H1 (cell line): Measurements from ENCODE around the gene CDR2L. TPM values are rescaled to one million over a fixed set of nuclear protein-coding genes. Genes with fewer than 3 reads are reported as not detected.

ENCODE experiments used
- CTCF ChIA-PET: fragments of 300-600 bp; sonication (Branson Sonifier 250); formaldehyde crosslinking; loops from one replicate; lab custom pipeline; 2021; ENCODE audit not compliant: partially characterized antibody; lab: Charles Lee
- POLR2A ChIA-PET: fragments of 300-600 bp; sonication (Branson Sonifier 250); formaldehyde crosslinking; loops from one replicate; lab custom pipeline; 2021; ENCODE audit warnings: inconsistent platforms; ENCODE audit not compliant: partially characterized antibody; lab: Charles Lee
- DNase-seq, 2 experiments: peaks; one replicate each; pipeline versions ENCODE4 v3.0.0 to v3.0.0-alpha.2; 2010 to 2022; ENCODE audit warnings: low spot score in 2 of 2, low read depth in 1 of 2, mixed read lengths in 1 of 2
- FAIRE-seq: peaks from 2 replicates; lab custom pipeline; 2011; peaks lifted over from hg19 to GRCh38; lab: Jason Lieb, UNC
- H2AFZ ChIP-seq: 2 replicates; pipeline ENCODE4 v1.8.1; 2012; ENCODE audit warnings: low read length, inconsistent platforms
- H2AK5ac ChIP-seq: 2 replicates; pipeline ENCODE4 v1.6.1; 2013; ENCODE audit warnings: low read depth, low read length
- H2BK120ac ChIP-seq: replicated peaks from 2 replicates; pipeline ENCODE3; 2013; ENCODE audit warnings: low read depth, low read length, inconsistent platforms
- H2BK12ac ChIP-seq: 2 replicates; pipeline ENCODE4 v1.6.1; 2013; ENCODE audit warnings: low read depth, low read length
- H2BK15ac ChIP-seq: 2 replicates; pipeline ENCODE4 v1.6.1; 2013; ENCODE audit warnings: low read length
- H2BK20ac ChIP-seq: 2 replicates; pipeline ENCODE4 v1.6.1; 2013; ENCODE audit warnings: low read length
- H2BK5ac ChIP-seq: 2 replicates; pipeline ENCODE4 v1.6.1; 2013; ENCODE audit warnings: low read depth, low read length
- H3K14ac ChIP-seq: 2 replicates; pipeline ENCODE4 v1.6.1; 2013; ENCODE audit warnings: inconsistent platforms; ENCODE audit not compliant: insufficient read length
- H3K18ac ChIP-seq: 2 replicates; pipeline ENCODE4 v1.6.1; 2013; ENCODE audit warnings: low read length; ENCODE audit errors: extremely low read depth
- H3K23ac ChIP-seq: 2 replicates; pipeline ENCODE4 v1.6.1; 2013; ENCODE audit warnings: inconsistent platforms; ENCODE audit not compliant: insufficient read length
- H3K23me2 ChIP-seq: 2 replicates; pipeline ENCODE4 v1.6.1; 2013; ENCODE audit warnings: low read depth, low read length
- H3K27ac ChIP-seq: 2 replicates; pipeline ENCODE4 v1.6.1; 2011; ENCODE audit warnings: low read depth, low read length, inconsistent platforms
- H3K27me3 ChIP-seq, 4 experiments: replicated peaks in 1 of 4; 1 replicate in 1 of 4; 2 replicates in 3 of 4; pipeline versions ENCODE4 v1.6.1 to v1.8.1; 2011 to 2013; ENCODE audit warnings: low read length in 3 of 4, mild to moderate bottlenecking in 3 of 4, inconsistent platforms in 2 of 4, mixed read lengths in 2 of 4, moderate library complexity in 1 of 4; ENCODE audit not compliant: control insufficient read depth in 3 of 4, insufficient read depth in 3 of 4; ENCODE audit errors: extremely low read depth in 1 of 4
- H3K36me3 ChIP-seq, 4 experiments: 2 replicates each; pipeline versions ENCODE4 v1.6.1 to v1.8.1; 2011 to 2013; ENCODE audit warnings: mild to moderate bottlenecking in 4 of 4, low read length in 3 of 4, moderate library complexity in 2 of 4, control low read depth in 1 of 4, inconsistent platforms in 1 of 4; ENCODE audit not compliant: insufficient read depth in 4 of 4, control insufficient read depth in 2 of 4
- H3K4ac ChIP-seq: replicated peaks from 2 replicates; pipeline ENCODE3; 2013; ENCODE audit warnings: low read length, low read depth, mixed read lengths, inconsistent platforms; ENCODE audit not compliant: insufficient read length
- H3K4me1 ChIP-seq, 4 experiments: replicated peaks in 1 of 4; 1 replicate in 1 of 4; 2 replicates in 3 of 4; pipeline versions ENCODE4 v1.6.1 to v1.8.1; 2011 to 2013; ENCODE audit warnings: low read length in 3 of 4, inconsistent platforms in 2 of 4, mixed read lengths in 1 of 4; ENCODE audit not compliant: insufficient read depth in 4 of 4, control insufficient read depth in 3 of 4
- H3K4me2 ChIP-seq, 2 experiments: 2 replicates each; pipeline versions ENCODE4 v1.6.1 to v1.8.1; 2011 to 2013; ENCODE audit warnings: low read depth in 2 of 2, low read length in 2 of 2, control low read depth in 1 of 2, inconsistent platforms in 1 of 2, mild to moderate bottlenecking in 1 of 2; ENCODE audit not compliant: insufficient read depth in 1 of 2
- H3K4me3 ChIP-seq, 4 experiments: fragments of 200-600, 300-600 bp in 1 of 4; sonication (generic), shearing (Covaris generic), sonication (Bioruptor Twin) in 1 of 4; 2 replicates each; pipeline versions ENCODE4 v1.5.1 to v1.8.1; 2011 to 2016; ENCODE audit warnings: low read length in 4 of 4, low read depth in 3 of 4, control low read depth in 2 of 4, inconsistent platforms in 2 of 4, mild to moderate bottlenecking in 2 of 4, mixed read lengths in 1 of 4, moderate library complexity in 1 of 4; ENCODE audit not compliant: insufficient read depth in 2 of 4; ENCODE audit errors: extremely low read depth in 1 of 4
- H3K56ac ChIP-seq: replicated peaks from 2 replicates; pipeline ENCODE3; 2013; ENCODE audit warnings: low read depth, mild to moderate bottlenecking, mixed read lengths, low read length, inconsistent platforms; ENCODE audit not compliant: insufficient read length
- H3K79me1 ChIP-seq: 2 replicates; pipeline ENCODE4 v1.6.1; 2013; ENCODE audit warnings: low read depth, low read length, control low read depth
- H3K79me2 ChIP-seq, 2 experiments: 2 replicates each; pipeline versions ENCODE4 v1.6.1 to v1.8.1; 2012 to 2013; ENCODE audit warnings: low read length in 2 of 2, mild to moderate bottlenecking in 2 of 2, inconsistent platforms in 1 of 2; ENCODE audit not compliant: insufficient read depth in 2 of 2, control insufficient read depth in 1 of 2
- H3K9ac ChIP-seq, 4 experiments: replicated peaks in 1 of 4; 1 replicate in 1 of 4; 2 replicates in 3 of 4; pipeline versions ENCODE4 v1.6.1 to v1.8.1; 2011 to 2013; ENCODE audit warnings: low read depth in 3 of 4, low read length in 3 of 4, control low read depth in 2 of 4, mild to moderate bottlenecking in 2 of 4, moderate library complexity in 2 of 4, inconsistent platforms in 1 of 4; ENCODE audit errors: extremely low read depth in 1 of 4
- H3K9me3 ChIP-seq, 2 experiments: 2 replicates each; pipeline versions ENCODE4 v1.6.1 to v1.8.1; 2012 to 2013; ENCODE audit warnings: mild to moderate bottlenecking in 2 of 2, moderate library complexity in 2 of 2, control low read depth in 1 of 2, inconsistent platforms in 1 of 2, low read depth in 1 of 2, low read length in 1 of 2, mixed read lengths in 1 of 2; ENCODE audit not compliant: insufficient read depth in 2 of 2
- H4K20me1 ChIP-seq, 2 experiments: replicated peaks in 1 of 2; 2 replicates each; pipeline versions ENCODE3 to v1.8.1; 2011 to 2013; ENCODE audit warnings: inconsistent platforms in 2 of 2, low read length in 2 of 2, mild to moderate bottlenecking in 1 of 2; ENCODE audit not compliant: insufficient read depth in 2 of 2, control insufficient read depth in 1 of 2
- H4K5ac ChIP-seq: 2 replicates; pipeline ENCODE4 v1.6.1; 2013; ENCODE audit warnings: low read length, low read depth, mixed read lengths, inconsistent platforms; ENCODE audit not compliant: insufficient read length
- H4K8ac ChIP-seq: 2 replicates; pipeline ENCODE4 v1.8.0; 2013; ENCODE audit warnings: mild to moderate bottlenecking, moderate library complexity, low read length, inconsistent platforms; ENCODE audit not compliant: insufficient read depth; ENCODE audit errors: extremely low read depth
- H4K91ac ChIP-seq: replicated peaks from 2 replicates; pipeline ENCODE3; 2013; ENCODE audit warnings: low read length, mixed read lengths, inconsistent platforms; ENCODE audit not compliant: insufficient read length
- ASH2L ChIP-seq: fragments of 200-600, 300-600 bp; sonication (generic); IDR thresholded peaks from one replicate; pipeline ENCODE4 v1.7.1; 2017; ENCODE audit warnings: low read length
- ATF3 ChIP-seq: IDR thresholded peaks from 2 replicates; pipeline ENCODE4 v1.6.1; 2011; ENCODE audit warnings: low read depth, mild to moderate bottlenecking, low read length; ENCODE audit not compliant: insufficient read depth
- BCL11A ChIP-seq, 2 experiments: IDR thresholded peaks; one replicate each; pipeline ENCODE4 v1.6.1; 2011; ENCODE audit warnings: low read depth in 2 of 2, low read length in 2 of 2, mild to moderate bottlenecking in 2 of 2
- BRCA1 ChIP-seq: IDR thresholded peaks from 2 replicates; pipeline ENCODE4 v1.6.1; 2012; ENCODE audit warnings: low read depth, low read length, improper control_type of control experiment
- CTBP2 ChIP-seq: IDR thresholded peaks from 2 replicates; pipeline ENCODE4 v1.7.0; 2011; ENCODE audit warnings: borderline replicate concordance, mild to moderate bottlenecking, moderate library complexity, mixed read lengths, low read length; ENCODE audit not compliant: insufficient read depth, insufficient read length
- EP300 ChIP-seq, 2 experiments: IDR thresholded peaks; 1 replicate in 1 of 2; 2 replicates in 1 of 2; pipeline ENCODE4 v1.6.1; 2011 to 2012; ENCODE audit warnings: low read depth in 2 of 2, low read length in 2 of 2, mild to moderate bottlenecking in 2 of 2, borderline replicate concordance in 1 of 2, inconsistent platforms in 1 of 2, moderate library complexity in 1 of 2
- EZH2 ChIP-seq: fragments of 200-600 bp; sonication (generic); IDR thresholded peaks from 2 replicates; pipeline ENCODE4 v1.7.1; 2012; ENCODE audit warnings: low read depth, mild to moderate bottlenecking, moderate library complexity, low read length, inconsistent platforms; ENCODE audit not compliant: severe bottlenecking
- GTF2F1 ChIP-seq: IDR thresholded peaks from 2 replicates; pipeline ENCODE4 v1.6.1; 2012; ENCODE audit warnings: low read depth, low read length, improper control_type of control experiment, borderline replicate concordance
- RNF2 ChIP-seq: fragments of 200-900, 300-1000 bp; sonication (generic); IDR thresholded peaks from 2 replicates; pipeline ENCODE4 v1.7.1; 2016; ENCODE audit warnings: borderline replicate concordance, low read depth, mild to moderate bottlenecking, antibody characterized with exemption, low read length; ENCODE audit not compliant: poor library complexity, severe bottlenecking; ENCODE audit errors: missing control alignments
- SAP30 ChIP-seq: fragments of 300-600 bp; sonication (generic); IDR thresholded peaks from 2 replicates; pipeline ENCODE4 v1.7.1; 2012; ENCODE audit warnings: low read length, moderate library complexity, mild to moderate bottlenecking, inconsistent platforms; ENCODE audit not compliant: insufficient read depth, insufficient replicate concordance
- SIN3A ChIP-seq, 2 experiments: IDR thresholded peaks in 1 of 2; conservative IDR thresholded peaks in 1 of 2; 2 replicates each; pipeline ENCODE4 v1.6.1; 2011 to 2012; ENCODE audit warnings: low read length in 2 of 2, improper control_type of control experiment in 1 of 2, low read depth in 1 of 2, mild to moderate bottlenecking in 1 of 2
- SIX5 ChIP-seq: IDR thresholded peaks from 2 replicates; pipeline ENCODE4 v1.6.1; 2011; ENCODE audit warnings: mild to moderate bottlenecking, low read depth, low read length
- polyA plus RNA-seq, 7 experiments: library from polyadenylated mRNA; depleted of rRNA in 3 of 7; stranded (reverse) in 5 of 7; unstranded in 2 of 7; fragments of >200 nt in 5 of 7; fragments of 200-250 nt in 2 of 7; gene quantifications; 1 replicate in 5 of 7; 2 replicates in 1 of 7; 4 replicates in 1 of 7; pipeline versions ENCODE4 v1.2.1 to v1.2.3, GENCODE V29; 2011 to 2013; ENCODE audit warnings: missing spikeins in 2 of 7, mixed read lengths in 2 of 7
- total RNA-seq: library from RNA; stranded (reverse); fragmentation: NEBNext Ultra II Directional; extraction: Animal tissue kit (Norgen Biotek cat#: 25700); gene quantifications from 2 replicates; pipeline ENCODE4 v1.2.1, GENCODE V29; 2021

CDR2L gene
- total and polyA plus RNA-seq, 2 of the 8 experiments (the other 6 are each of a cell fraction or from before 2014, with no cell fraction given): 20.4 to 38.1 TPM

- H4K91ac ChIP-seq: no peak overlapping the region
- H3K18ac ChIP-seq: no peak overlapping the region
- H2BK12ac ChIP-seq: no peak overlapping the region
- no peak overlapping the region for H3K4me3 ChIP-seq
- no peaks in the 10 kb centered on the region; the same call in 1 of the 2 replicates for H3K23me2 ChIP-seq
- no peak overlapping the region for H3K23ac ChIP-seq
- H3K4me1 ChIP-seq: peaks cover 0 to 8% (median 1%) of the 10 kb centered on the region in 4 experiments; a peak in 3 of 7 replicates
- H2AK5ac ChIP-seq: no peak overlapping the region
- FAIRE-seq (no peak), DNase-seq (no peak)
- H3K79me2 ChIP-seq: peaks cover 8 to 32% of the 10 kb centered on the region in 2 experiments
- ChIA-PET POLR2A (interaction anchor here (1.2 to 4.8 kb wide), 4 partner anchors 10 to 55 kb away, joined by 4 to 20 read pairs (median 6); partner anchors contain the start of gene MRPL58), CTCF (interaction anchor here (0.7 to 2.1 kb wide), 6 partner anchors 10 to 238 kb away, joined by 3 to 5 read pairs (median 3); no protein-coding TSS in a partner anchor)
- H2BK15ac ChIP-seq: no peak overlapping the region
- no peak overlapping the region for H3K56ac ChIP-seq
- H2BK120ac ChIP-seq: no peak overlapping the region
- no peak overlapping the region for H3K27ac ChIP-seq
- no peaks in the 10 kb centered on the region for H3K27me3 ChIP-seq
- H3K9ac ChIP-seq: no peak overlapping the region
- peaks cover 4 to 5% of the 10 kb centered on the region in 2 experiments for H4K20me1 ChIP-seq
- H2AFZ ChIP-seq: no peak overlapping the region
- H2BK5ac ChIP-seq: no peak overlapping the region
- H3K36me3 ChIP-seq: peaks cover 2 to 44% (median 25%) of the 10 kb centered on the region in 4 experiments; a peak in 7 of 8 replicates
- peaks cover 6% of the 10 kb centered on the region; the same call in 1 of the 2 replicates for H3K79me1 ChIP-seq
- H3K4ac ChIP-seq: no peak overlapping the region
- H4K8ac ChIP-seq: no peak overlapping the region
- no peak overlapping the region for H3K14ac ChIP-seq
- H3K4me2 ChIP-seq: no peak overlapping the region; a peak in 1 of 4 replicates
- H2BK20ac ChIP-seq: no peak overlapping the region
- H4K5ac ChIP-seq: no peak overlapping the region
- no peaks in the 10 kb centered on the region for H3K9me3 ChIP-seq
- TF ChIP-seq SIX5 (no peak), SIN3A (conservative IDR thresholded peaks at IDR 0.05 in 1 of 2, IDR thresholded peaks at IDR 0.05 in 1 of 2; ENCODE audit: low read depth in 1 of 2, low read length in 2 of 2) (no peak), RNF2 (no peak), BRCA1 (no peak), ASH2L (no peak), EP300 (IDR thresholded peaks at IDR 0.05; ENCODE audit: borderline replicate concordance in 1 of 2, low read depth in 2 of 2, low read length in 2 of 2) (no peak), GTF2F1 (no peak), EZH2 (no peak), ATF3 (no peak), BCL11A (IDR thresholded peaks at IDR 0.05; ENCODE audit: low read depth in 2 of 2, low read length in 2 of 2) (no peak), CTBP2 (no peak), SAP30 (no peak)
These were observed 62.3 kb downstream of the CDR2L start for GRCh38 chr17:75049706-75050105.
